ENCODE measurements around the gene RIOK2. TPM values are rescaled to one million over a fixed set of nuclear protein-coding genes. Genes with fewer than 3 reads are reported as not detected.

The RIOK2 gene
- total and polyA plus RNA-seq, 2 of the 8 experiments (the other 6 are each of a cell fraction or from before 2014, with no cell fraction given) = 5.4 to 35.0 TPM

DNA sequence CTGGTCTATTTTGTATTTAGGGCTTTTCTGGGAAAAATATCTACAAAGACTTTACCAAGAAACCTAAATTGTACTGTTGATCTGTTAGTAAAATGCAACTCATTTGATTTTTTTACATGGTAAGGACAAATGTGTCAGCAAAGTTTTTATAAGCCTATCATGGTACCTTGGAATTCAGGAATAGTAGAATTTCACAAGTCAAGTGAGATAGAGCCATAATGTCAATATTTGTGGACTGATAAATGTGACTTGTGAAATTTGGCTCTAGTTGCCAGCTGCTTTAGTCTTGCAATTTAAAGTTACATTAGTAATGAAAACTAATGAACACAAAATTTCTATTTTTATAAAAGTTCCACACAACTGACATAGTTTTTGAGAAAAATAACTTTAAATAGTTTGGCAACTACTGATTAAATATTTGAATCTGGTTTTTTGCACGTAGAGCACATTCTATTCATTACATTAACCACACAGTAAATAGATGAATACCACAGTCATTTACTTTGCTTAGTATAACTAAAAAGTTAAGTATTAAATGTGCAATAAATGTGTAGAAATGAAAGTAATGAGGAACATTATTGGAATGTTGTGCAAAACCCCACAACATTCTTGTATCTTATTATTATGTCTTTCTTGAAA, 41.2 kb upstream of the RIOK2 start:
- H3K4me1 ChIP-seq (replicated peaks in 1 of 4; ENCODE audit: control insufficient read depth in 3 of 4, insufficient read depth in 4 of 4, low read length in 3 of 4) = no peaks in the 10 kb centered on the region
- H4K8ac ChIP-seq (ENCODE audit: extremely low read depth, insufficient read depth, low read length) = no peak overlapping the region
- no peak overlapping the region for H2BK120ac ChIP-seq (replicated peaks; ENCODE audit: low read depth, low read length)
- H3K27ac ChIP-seq (ENCODE audit: low read depth, low read length) = no peak overlapping the region
- FAIRE-seq = no peak
- H3K79me2 ChIP-seq (ENCODE audit: control insufficient read depth in 1 of 2, insufficient read depth in 2 of 2, low read length in 2 of 2) = no peaks in the 10 kb centered on the region
- ChIA-PET CTCF (ENCODE audit: partially characterized antibody) (no interaction called here), POLR2A (ENCODE audit: partially characterized antibody) (no interaction called here)
- no peak overlapping the region for H2BK15ac ChIP-seq (ENCODE audit: low read length)
- H3K79me1 ChIP-seq (ENCODE audit: low read depth, low read length) = no peaks in the 10 kb centered on the region
- no peak for DNase-seq (ENCODE audit: low read depth in 1 of 2, low spot score in 2 of 2)
- H4K5ac ChIP-seq (ENCODE audit: insufficient read length, low read depth, low read length) = no peak overlapping the region
- no peak overlapping the region for H4K91ac ChIP-seq (replicated peaks; ENCODE audit: insufficient read length, low read length)
- no peaks in the 10 kb centered on the region for H3K9me3 ChIP-seq (ENCODE audit: insufficient read depth in 2 of 2, low read depth in 1 of 2, low read length in 1 of 2)
- no peak overlapping the region for H2BK12ac ChIP-seq (ENCODE audit: low read depth, low read length)
- H2AK5ac ChIP-seq (ENCODE audit: low read depth, low read length) = no peak overlapping the region
- no peak overlapping the region for H3K4me2 ChIP-seq (ENCODE audit: insufficient read depth in 1 of 2, low read depth in 2 of 2, low read length in 2 of 2)
- WGBS, 2 experiments (ENCODE audit: extremely low coverage in 1 of 2, insufficient coverage in 1 of 2, insufficient read length in 1 of 2, insufficient replicate concordance in 2 of 2, low coverage in 1 of 2, low lambda C conversion rate in 2 of 2, missing lambda C conversion rate in 1 of 2) = 90% methylated on average over 1 of the region's 1 CpG; no CpG with 5 or more reads in 1 of the 2 experiments
- H3K56ac ChIP-seq (replicated peaks; ENCODE audit: insufficient read length, low read depth, low read length) = no peak overlapping the region
- no peaks in the 10 kb centered on the region for H3K36me3 ChIP-seq (ENCODE audit: control insufficient read depth in 2 of 4, insufficient read depth in 4 of 4, low read length in 3 of 4)
- H3K23ac ChIP-seq (ENCODE audit: insufficient read length) = no peak overlapping the region
- H4K20me1 ChIP-seq (replicated peaks in 1 of 2; ENCODE audit: control insufficient read depth in 1 of 2, insufficient read depth in 2 of 2, low read length in 2 of 2) = no peaks in the 10 kb centered on the region
- no peaks in the 10 kb centered on the region for H3K27me3 ChIP-seq (replicated peaks in 1 of 4; ENCODE audit: control insufficient read depth in 3 of 4, extremely low read depth in 1 of 4, insufficient read depth in 3 of 4, low read length in 3 of 4)
- no peak overlapping the region for H3K18ac ChIP-seq (ENCODE audit: extremely low read depth, low read length)
- no peak for TF ChIP-seq HDAC6 (IDR thresholded peaks at IDR 0.05; ENCODE audit: low read depth, low read length)
- no peak for TF ChIP-seq GABPA (IDR thresholded peaks at IDR 0.05; ENCODE audit: borderline replicate concordance, insufficient read depth, low read length)
- no peak for TF ChIP-seq CHD1 (IDR thresholded peaks at IDR 0.05; ENCODE audit: low read depth, low read length)
- no peak for TF ChIP-seq JUN (IDR thresholded peaks at IDR 0.05; ENCODE audit: low read depth, low read length)
- no peak for TF ChIP-seq GTF2F1 (IDR thresholded peaks at IDR 0.05; ENCODE audit: borderline replicate concordance, low read depth, low read length)
- TF ChIP-seq CREB1 (IDR thresholded peaks at IDR 0.05) = no peak
- TF ChIP-seq HDAC2 (IDR thresholded peaks at IDR 0.05; ENCODE audit: borderline replicate concordance in 1 of 2, low read depth in 2 of 2, low read length in 2 of 2) = no peak
- no peak overlapping the region for H3K4me3 ChIP-seq (ENCODE audit: extremely low read depth in 1 of 4, insufficient read depth in 2 of 4, low read depth in 3 of 4, low read length in 4 of 4)
- H3K4ac ChIP-seq (replicated peaks; ENCODE audit: insufficient read length, low read depth, low read length) = no peak overlapping the region
- H2AFZ ChIP-seq (ENCODE audit: low read length) = no peak overlapping the region
- H3K9ac ChIP-seq (replicated peaks in 1 of 4; ENCODE audit: extremely low read depth in 1 of 4, low read depth in 3 of 4, low read length in 3 of 4) = no peak overlapping the region
- no peak overlapping the region for H2BK20ac ChIP-seq (ENCODE audit: low read length)
- H3K14ac ChIP-seq (ENCODE audit: insufficient read length) = no peak overlapping the region
- H2BK5ac ChIP-seq (ENCODE audit: low read depth, low read length) = no peak overlapping the region
- no peaks in the 10 kb centered on the region for H3K23me2 ChIP-seq (ENCODE audit: low read depth, low read length)
